AG09319 (cell line): Measurements from ENCODE around the gene LPP.

Source experiments
- DNase-seq: peaks from one replicate; pipeline ENCODE4 v3.0.0-alpha.2; 2010; ENCODE audit warnings: low read depth; ENCODE audit errors: extremely low read depth
- TF ChIP-seq, protein P1 (sequence below): IDR thresholded peaks from 2 replicates; pipeline ENCODE4 v1.5.1; 2011; ENCODE audit warnings: low read depth, mild to moderate bottlenecking, inconsistent platforms, low read length, moderate library complexity

LPP gene

DNA sequence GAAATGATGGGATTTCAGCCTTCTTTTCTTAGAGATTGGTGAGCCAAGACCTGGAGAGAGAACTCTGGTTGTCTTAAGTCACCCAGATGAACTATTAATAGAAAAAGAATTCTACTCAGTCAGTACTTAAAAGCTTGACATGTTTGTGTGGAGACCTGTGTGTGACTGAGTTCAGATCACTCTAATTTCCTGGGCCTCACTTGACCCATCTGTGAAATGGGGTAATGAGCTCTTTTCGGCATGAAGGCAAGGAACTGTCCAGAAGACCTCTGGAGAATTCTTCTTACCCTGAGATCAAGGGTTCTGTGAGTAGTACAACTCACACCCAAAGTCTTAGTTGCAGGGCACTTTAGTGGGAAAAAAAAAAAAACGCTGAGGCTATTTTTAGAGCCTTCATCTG is 92.9 kb downstream of the LPP start:
- no peak for DNase-seq
- TF ChIP-seq, protein P1, sequence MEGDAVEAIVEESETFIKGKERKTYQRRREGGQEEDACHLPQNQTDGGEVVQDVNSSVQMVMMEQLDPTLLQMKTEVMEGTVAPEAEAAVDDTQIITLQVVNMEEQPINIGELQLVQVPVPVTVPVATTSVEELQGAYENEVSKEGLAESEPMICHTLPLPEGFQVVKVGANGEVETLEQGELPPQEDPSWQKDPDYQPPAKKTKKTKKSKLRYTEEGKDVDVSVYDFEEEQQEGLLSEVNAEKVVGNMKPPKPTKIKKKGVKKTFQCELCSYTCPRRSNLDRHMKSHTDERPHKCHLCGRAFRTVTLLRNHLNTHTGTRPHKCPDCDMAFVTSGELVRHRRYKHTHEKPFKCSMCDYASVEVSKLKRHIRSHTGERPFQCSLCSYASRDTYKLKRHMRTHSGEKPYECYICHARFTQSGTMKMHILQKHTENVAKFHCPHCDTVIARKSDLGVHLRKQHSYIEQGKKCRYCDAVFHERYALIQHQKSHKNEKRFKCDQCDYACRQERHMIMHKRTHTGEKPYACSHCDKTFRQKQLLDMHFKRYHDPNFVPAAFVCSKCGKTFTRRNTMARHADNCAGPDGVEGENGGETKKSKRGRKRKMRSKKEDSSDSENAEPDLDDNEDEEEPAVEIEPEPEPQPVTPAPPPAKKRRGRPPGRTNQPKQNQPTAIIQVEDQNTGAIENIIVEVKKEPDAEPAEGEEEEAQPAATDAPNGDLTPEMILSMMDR: no peak

DNA sequence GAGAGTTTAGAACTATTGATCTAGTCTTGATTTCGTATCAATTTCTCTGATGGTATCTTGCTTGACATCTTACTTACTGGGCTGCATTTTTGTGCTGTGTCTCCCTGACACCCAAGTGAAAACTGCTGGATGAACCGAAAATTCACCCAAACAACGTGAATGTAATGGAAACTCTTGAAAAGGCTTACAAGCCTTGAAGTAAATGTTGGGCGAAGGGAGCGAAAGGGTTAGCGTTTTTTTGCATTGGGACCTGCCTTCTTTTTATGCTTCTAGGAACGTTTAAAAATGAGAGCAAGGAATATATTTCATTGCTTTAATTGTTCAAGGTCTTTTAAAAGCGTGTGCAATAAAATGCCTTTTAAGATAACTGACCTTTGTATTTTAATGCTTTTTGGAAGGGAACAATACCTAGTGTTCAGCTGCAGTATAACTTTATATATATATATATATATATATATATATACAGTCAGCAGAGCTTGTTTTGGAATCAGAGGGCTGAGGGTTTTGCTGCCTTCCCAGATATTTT is 94.1 kb downstream of the LPP start:
- no peak for DNase-seq
- TF ChIP-seq, protein P1: no peak

DNA sequence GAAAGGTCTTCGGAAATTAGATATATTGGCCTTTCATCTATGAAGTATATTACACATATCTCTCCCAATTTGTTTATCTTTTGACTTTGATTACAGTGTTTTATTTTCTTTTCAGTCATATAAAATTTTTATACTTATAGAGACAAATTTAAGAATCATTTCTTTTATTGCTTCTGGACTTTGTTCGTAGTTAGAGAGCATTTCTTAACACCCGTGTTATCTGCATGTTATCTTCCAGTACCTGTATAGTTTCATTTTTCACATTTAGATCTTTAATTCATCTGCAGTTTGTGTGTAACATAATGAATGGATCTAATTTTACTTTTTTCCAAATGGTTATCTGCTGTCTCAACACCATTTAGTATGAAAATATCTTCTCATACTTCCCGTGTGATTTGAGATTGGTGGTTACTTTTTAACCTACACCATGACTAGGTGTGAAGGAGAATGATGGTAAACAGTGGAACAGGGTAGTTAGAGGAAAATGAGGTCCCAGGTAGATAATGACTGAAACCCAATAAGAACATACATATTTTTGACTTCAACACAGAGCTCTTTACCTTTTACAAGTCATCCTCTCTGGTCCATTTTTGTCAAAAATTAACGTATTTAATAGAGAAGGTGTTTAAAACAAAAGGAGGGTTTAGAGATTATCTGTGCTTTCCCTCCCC is 99.3 kb downstream of the LPP start:
- DNase-seq: no peak
- TF ChIP-seq, protein P1: no peak

DNA sequence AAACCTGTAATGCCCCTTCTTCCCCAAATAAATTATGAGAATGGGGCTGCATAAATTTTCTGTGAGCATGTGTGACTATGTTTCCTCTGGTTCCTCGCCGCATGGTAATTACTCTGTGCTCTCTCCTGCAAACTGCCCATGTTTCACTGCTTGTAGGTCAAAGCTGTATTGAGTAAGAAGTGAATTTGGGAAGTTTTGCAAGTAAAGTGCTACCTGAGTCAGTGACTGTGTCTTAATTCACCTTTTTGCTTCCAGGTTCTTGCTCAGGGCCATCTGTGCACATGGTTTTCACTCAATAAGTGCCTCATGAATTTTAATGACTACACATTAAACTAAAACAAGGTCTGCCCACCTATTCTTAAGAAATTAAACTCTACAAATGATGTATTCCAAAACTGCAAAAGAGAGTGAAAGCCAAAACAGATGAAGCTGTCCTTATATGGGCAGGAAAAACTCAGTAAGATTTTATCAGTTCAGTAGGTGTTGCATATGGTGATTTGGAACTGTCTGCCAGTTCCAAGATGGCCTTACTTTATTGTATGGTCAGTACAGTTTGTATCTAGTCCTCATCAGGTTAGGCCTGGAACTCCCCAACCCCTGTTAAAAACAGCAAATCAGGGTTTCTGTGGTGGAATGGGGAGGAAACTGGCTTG is 100.0 kb downstream of the LPP start:
- DNase-seq: no peak
- TF ChIP-seq, protein P1: no peak

DNA sequence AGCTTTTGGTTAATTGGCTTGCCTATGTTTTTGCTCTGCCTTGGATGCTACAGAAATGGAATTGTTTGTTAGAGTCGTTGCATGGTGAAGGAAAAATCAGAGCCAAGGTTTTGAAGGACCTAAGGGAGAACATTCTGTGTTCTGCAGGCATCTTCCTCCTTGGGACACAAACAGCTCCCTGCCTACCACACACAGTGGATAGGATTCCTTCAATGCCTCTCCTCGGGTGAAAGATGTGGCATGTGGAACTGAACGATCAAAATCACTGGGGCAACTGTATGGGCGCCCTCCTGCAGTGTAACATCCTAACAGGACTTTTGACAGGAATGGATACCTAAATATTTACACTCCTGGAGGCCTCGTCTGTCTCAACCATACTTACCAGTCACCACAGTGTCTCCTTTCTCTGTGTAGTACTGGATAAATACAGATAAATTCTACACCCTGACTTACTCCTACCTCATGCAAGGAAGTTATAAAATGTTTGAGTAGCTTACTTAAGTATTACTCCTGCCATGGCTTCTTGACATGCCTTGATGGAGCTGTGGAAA is 100.6 kb downstream of the LPP start:
- TF ChIP-seq, protein P1: no peak
- DNase-seq: no peak

DNA sequence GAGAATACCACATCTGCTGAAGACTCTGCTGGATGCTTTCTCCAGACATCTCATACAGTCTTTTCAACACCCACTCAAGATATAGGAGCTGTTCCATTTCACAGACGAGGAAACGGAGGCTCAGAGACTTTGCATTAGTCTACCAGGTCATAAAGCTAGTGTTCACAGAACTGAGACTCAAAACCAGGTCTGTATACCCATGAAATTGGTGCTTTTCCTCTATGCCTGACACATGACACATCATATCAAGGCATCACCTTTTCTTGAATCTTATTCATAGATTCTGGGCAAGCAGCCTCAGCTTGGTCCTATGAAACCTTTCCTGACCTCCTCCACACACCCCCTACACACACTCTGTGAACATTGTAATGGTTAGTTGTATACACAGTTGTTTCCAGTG is 101.2 kb downstream of the LPP start:
- TF ChIP-seq, protein P1: no peak
- DNase-seq: no peak

DNA sequence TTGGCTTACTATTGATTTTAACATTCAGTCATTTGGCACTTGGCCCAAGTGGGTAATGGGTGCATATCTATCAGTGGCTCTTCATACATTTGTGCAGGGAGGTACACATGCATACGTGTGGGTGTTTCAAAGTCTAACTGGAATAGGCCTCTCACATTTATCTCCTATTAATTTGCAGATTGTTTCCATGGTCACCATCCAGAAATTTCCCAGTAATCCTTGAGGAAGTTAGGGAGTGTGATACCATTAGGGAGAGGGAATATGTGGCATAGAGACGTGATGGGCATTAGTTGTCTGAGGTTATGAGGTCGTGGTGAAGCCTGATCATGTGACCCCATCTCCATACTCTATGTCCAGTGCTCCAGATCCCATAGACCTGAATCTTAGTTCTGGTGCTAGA is 102.8 kb downstream of the LPP start:
- no peak for DNase-seq
- TF ChIP-seq, protein P1: no peak
